CD4-positive, alpha-beta T cell (primary cell): ENCODE measurements around the gene ZBTB5. TPM values are rescaled to one million over a fixed set of nuclear protein-coding genes. Genes with fewer than 3 reads are reported as not detected.

ENCODE experiments used
- ATAC-seq: fragments of 200-7000 bp; cut with Tn5 transposase; one replicate; pipeline ENCODE4 v1.10.0; 2022; ENCODE audit warnings: mild to moderate bottlenecking; ENCODE audit not compliant: poor library complexity
- CTCF ChIA-PET: fragments of 350-600 bp; sonication (Branson Sonifier 250); formaldehyde crosslinking; loops from one replicate; lab custom pipeline; 2021; ENCODE audit warnings: antibody characterized with exemption, inconsistent platforms; lab: Charles Lee
- POLR2A ChIA-PET: fragments of 350-600 bp; sonication (Branson Sonifier 250); formaldehyde crosslinking; loops from one replicate; lab custom pipeline; 2021; ENCODE audit warnings: antibody characterized with exemption, inconsistent platforms; lab: Charles Lee
- DNase-seq, 14 experiments: peaks; one replicate each; pipeline ENCODE4 v3.0.0-alpha.2; 2013 to 2020; ENCODE audit warnings: mixed read lengths in 2 of 14
- H3K27ac ChIP-seq, 2 donors: one replicate each; pipeline versions ENCODE4 v1.5.1 to v1.7.0; 2013; ENCODE audit warnings: low read length in 2 of 2, low read depth in 1 of 2, mild to moderate bottlenecking in 1 of 2
- H3K27me3 ChIP-seq, 2 experiments: 1 replicate in 1 of 2; 2 replicates in 1 of 2; pipeline versions ENCODE4 v1.6.1 to v1.7.0; 2013; ENCODE audit warnings: low read length in 2 of 2, control low read depth in 1 of 2, mild to moderate bottlenecking in 1 of 2, moderate library complexity in 1 of 2; ENCODE audit not compliant: insufficient read depth in 2 of 2, control insufficient read depth in 1 of 2
- H3K36me3 ChIP-seq: one replicate; pipeline ENCODE4 v1.6.1; 2013; ENCODE audit warnings: low read length, control low read depth; ENCODE audit not compliant: insufficient read depth
- H3K4me1 ChIP-seq: one replicate; pipeline ENCODE4 v1.6.1; 2013; ENCODE audit warnings: low read length, control low read depth; ENCODE audit not compliant: insufficient read depth
- H3K4me3 ChIP-seq: one replicate; pipeline ENCODE4 v1.5.1; 2013; ENCODE audit warnings: mild to moderate bottlenecking, low read length, moderate library complexity
- H3K9me3 ChIP-seq, 2 experiments: 1 replicate in 1 of 2; 2 replicates in 1 of 2; pipeline versions ENCODE4 v1.6.1 to v1.7.0; 2013; ENCODE audit warnings: low read length in 2 of 2, mild to moderate bottlenecking in 2 of 2, control low read depth in 1 of 2, moderate library complexity in 1 of 2; ENCODE audit not compliant: control insufficient read depth in 1 of 2, insufficient read depth in 1 of 2
- H3K27ac Mint-ChIP-seq: one replicate; pipeline ENCODE4 v1.8.0; 2020; ENCODE audit warnings: mixed read lengths
- H3K27me3 Mint-ChIP-seq: one replicate; pipeline ENCODE4 v1.8.0; 2021; ENCODE audit warnings: mixed read lengths
- H3K36me3 Mint-ChIP-seq: one replicate; pipeline ENCODE4 v1.8.0; 2021; ENCODE audit warnings: low read depth, mixed read lengths
- H3K4me1 Mint-ChIP-seq: one replicate; pipeline ENCODE4 v1.8.0; 2021; ENCODE audit warnings: low read depth, mixed read lengths
- H3K4me3 Mint-ChIP-seq: one replicate; pipeline ENCODE4 v1.8.0; 2020; ENCODE audit warnings: mild to moderate bottlenecking, mixed read lengths
- H3K9me3 Mint-ChIP-seq: one replicate; pipeline ENCODE4 v1.8.0; 2020; ENCODE audit warnings: mixed read lengths
- CTCF ChIP-seq: fragments of 200-600 bp; IDR thresholded peaks from one replicate; pipeline ENCODE4 v1.8.0; 2022; ENCODE audit warnings: antibody characterized with exemption, mild to moderate bottlenecking
- intact Hi-C, 2 experiments: fragments of 100-400 bp; cut with DNase I in 1 of 2; cut with micrococcal nuclease in 1 of 2; formaldehyde crosslinking; loops; one replicate each; pipeline versions ENCODE4 v1.15.1 to v1.9.0; 2023 to 2025; cut with DNase I, micrococcal nuclease
- total RNA-seq, 174 experiments: library from RNA in 2 of 174; stranded (reverse) in 2 of 174; gene quantifications; one replicate each; pipeline ENCODE4 v1.2.3 and lab custom pipeline; 2021 to 2026

ZBTB5 gene
- total RNA-seq, 2 experiments from 2014 or later = 21.3 to 22.0 TPM

GRCh38 chr9:37507566-37508134 lies 42.4 kb upstream of the ZBTB5 start:
- intact Hi-C loops = loop anchor here (5.0 to 10.0 kb wide), 3 partner anchors 510 to 635 kb away; no protein-coding TSS in a partner anchor
- H3K4me3 Mint-ChIP-seq = no peak overlapping the region
- ATAC-seq = no peak

DNA sequence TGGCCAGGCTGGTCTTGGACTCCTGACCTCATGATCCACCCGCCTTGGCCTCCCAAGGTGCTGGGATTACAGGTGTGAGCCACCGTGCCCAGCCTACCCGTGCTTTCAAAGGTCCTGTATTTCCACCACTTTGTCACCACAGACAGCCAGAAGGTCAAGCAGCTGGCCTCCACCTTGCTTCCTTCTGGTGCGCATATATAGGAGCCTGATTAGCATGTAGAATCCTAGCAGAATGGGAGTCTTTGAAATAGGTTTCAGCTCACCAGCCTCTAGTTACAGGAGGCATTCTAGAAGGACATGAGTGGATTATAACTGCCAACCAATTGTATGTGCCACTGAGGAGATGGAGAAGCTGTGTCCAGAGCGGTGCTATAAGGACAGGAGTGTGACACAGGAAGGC lies 39.4 kb upstream of the ZBTB5 start:
- Histone ChIP-seq H3K27me3 (no peaks in the 10 kb centered on the region), H3K27ac (peak overlapping the region in 1 of 2 donors; percentile 30), H3K9me3 (no peaks in the 10 kb centered on the region), H3K4me3 (peak overlapping the region; percentile 22), H3K4me1 (peaks cover 36% of the 10 kb centered on the region), H3K36me3 (peaks cover 48% of the 10 kb centered on the region)
- Mint-ChIP-seq H3K36me3 (peaks cover 64% of the 10 kb centered on the region), H3K27ac (no peak overlapping the region), H3K27me3 (no peaks in the 10 kb centered on the region), H3K4me1 (peaks cover 14% of the 10 kb centered on the region), H3K9me3 (no peaks in the 10 kb centered on the region), H3K4me3 (no peak overlapping the region)
- no peak for ATAC-seq
- DNase-seq = no peak
- no peak for TF ChIP-seq CTCF
- CTCF ChIA-PET = no interaction called here
- POLR2A ChIA-PET = interaction anchor here (0.6 to 2.0 kb wide), 2 partner anchors 15 to 19 kb away, joined by 3 to 8 read pairs; partner anchors contain the start of gene POLR1E
- intact Hi-C loops = loop anchor here (5.0 to 10.0 kb wide), 3 partner anchors 507 to 632 kb away; no protein-coding TSS in a partner anchor

More at GRCh38 chr9:37507566-37508134, 42.4 kb upstream of the ZBTB5 start:
- DNase-seq = no peak
- Histone ChIP-seq H3K27me3 (no peaks in the 10 kb centered on the region), H3K4me1 (peaks cover 34% of the 10 kb centered on the region), H3K4me3 (no peak overlapping the region), H3K36me3 (peaks cover 25% of the 10 kb centered on the region), H3K9me3 (no peaks in the 10 kb centered on the region), H3K27ac (no peak overlapping the region)
- H3K4me1 Mint-ChIP-seq = peaks cover 14% of the 10 kb centered on the region
- no peaks in the 10 kb centered on the region for H3K27me3 Mint-ChIP-seq
- peaks cover 36% of the 10 kb centered on the region for H3K36me3 Mint-ChIP-seq
- ChIA-PET POLR2A (no interaction called here), CTCF (interaction anchor here (1.6 kb wide), 1 partner anchor 13 kb away, joined by 3 read pairs; no protein-coding TSS in a partner anchor)
- H3K27ac Mint-ChIP-seq = no peak overlapping the region
- no peak for TF ChIP-seq CTCF
- no peaks in the 10 kb centered on the region for H3K9me3 Mint-ChIP-seq

DNA sequence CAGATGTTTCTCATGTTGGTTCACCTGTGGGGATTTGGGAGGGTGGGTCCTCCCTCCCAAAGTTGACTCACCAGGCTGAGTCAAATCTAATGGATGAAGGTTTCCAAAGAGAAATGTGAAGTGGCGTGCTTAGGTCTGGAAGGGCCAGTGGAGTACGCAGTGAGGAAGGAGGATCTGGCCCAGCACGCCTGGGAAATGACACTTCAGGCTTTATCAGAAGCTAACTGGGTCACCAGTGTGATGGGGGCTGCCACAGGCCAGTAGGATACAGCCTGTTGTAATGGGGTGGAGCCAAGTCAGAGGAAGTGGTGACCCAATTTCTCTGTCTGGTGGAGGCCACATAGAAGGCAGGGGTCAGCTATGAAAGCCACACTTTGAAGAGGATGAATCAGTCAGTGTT lies 38.5 kb upstream of the ZBTB5 start:
- Histone ChIP-seq H3K36me3 (peaks cover 56% of the 10 kb centered on the region), H3K27ac (peak overlapping the region in 1 of 2 donors; percentile 47), H3K4me1 (peaks cover 36% of the 10 kb centered on the region), H3K9me3 (no peaks in the 10 kb centered on the region), H3K4me3 (no peak overlapping the region), H3K27me3 (no peaks in the 10 kb centered on the region)
- H3K27ac Mint-ChIP-seq = peak overlapping the region; percentile 77
- peaks cover 14% of the 10 kb centered on the region for H3K4me1 Mint-ChIP-seq
- CTCF ChIA-PET = no interaction called here
- H3K4me3 Mint-ChIP-seq = peak overlapping the region; percentile 58
- intact Hi-C loops = loop anchor here in 1 of 2 experiments (10.0 kb wide), 1 partner anchor 629 kb away; no protein-coding TSS in a partner anchor
- no peaks in the 10 kb centered on the region for H3K9me3 Mint-ChIP-seq
- POLR2A ChIA-PET = interaction anchor here (2.0 kb wide), 1 partner anchor 18 kb away, joined by 8 read pairs; the partner anchor contains the start of gene POLR1E
- H3K36me3 Mint-ChIP-seq = peaks cover 71% of the 10 kb centered on the region
- no peaks in the 10 kb centered on the region for H3K27me3 Mint-ChIP-seq
- DNase-seq = peak in 9 of 14 experiments; percentile 5 to 83 (median 22)
- no peak for TF ChIP-seq CTCF
- peak; percentile 79 for ATAC-seq
